ENCODE measurements around the gene TRDN.
"Not testable (repeated sequence)": the region's sequence is repeated elsewhere in the genome, so short reads cannot be mapped to it uniquely, and the experiment has no call there.

Gene TRDN

GRCh38 chr6:123480986-123481385, 155.8 kb downstream of the TRDN start:
- no peak for TF ChIP-seq CTCF (IDR thresholded peaks at IDR 0.05; ENCODE audit: insufficient read depth, low read depth, low read length, missing control alignments)
- DNase-seq (ENCODE audit: low read depth) = no peak
- H3K4me3 ChIP-seq (ENCODE audit: low read depth, low read length) = no peak overlapping the region

- DNase-seq (ENCODE audit: low read depth); H3K4me3 ChIP-seq (ENCODE audit: low read depth, low read length): not testable (repeated sequence)
Observed at GRCh38 chr6:123472025-123472702, 164.6 kb downstream of the TRDN start.

- DNase-seq (ENCODE audit: low read depth) = no peak
- no peak overlapping the region for H3K4me3 ChIP-seq (ENCODE audit: low read depth, low read length)
- no peak for TF ChIP-seq CTCF (IDR thresholded peaks at IDR 0.05; ENCODE audit: insufficient read depth, low read depth, low read length, missing control alignments)
Observed at GRCh38 chr6:123467392-123467791, 169.4 kb downstream of the TRDN start.

- no peak for TF ChIP-seq CTCF (IDR thresholded peaks at IDR 0.05; ENCODE audit: insufficient read depth, low read depth, low read length, missing control alignments)
- DNase-seq (ENCODE audit: low read depth) = no peak
Observed at GRCh38 chr6:123462152-123462551, 174.6 kb downstream of the TRDN start.

GRCh38 chr6:123458218-123458617, 178.5 kb downstream of the TRDN start:
- DNase-seq (ENCODE audit: low read depth) = no peak
- H3K4me3 ChIP-seq (ENCODE audit: low read depth, low read length) = no peak overlapping the region
- no peak for TF ChIP-seq CTCF (IDR thresholded peaks at IDR 0.05; ENCODE audit: insufficient read depth, low read depth, low read length, missing control alignments)

More at GRCh38 chr6:123462152-123462551, 174.6 kb downstream of the TRDN start:
- no peak overlapping the region for H3K4me3 ChIP-seq (ENCODE audit: low read depth, low read length)

GRCh38 chr6:123456836-123457235, 179.9 kb downstream of the TRDN start:
- no peak for DNase-seq (ENCODE audit: low read depth)
- no peak overlapping the region for H3K4me3 ChIP-seq (ENCODE audit: low read depth, low read length)
- no peak for TF ChIP-seq CTCF (IDR thresholded peaks at IDR 0.05; ENCODE audit: insufficient read depth, low read depth, low read length, missing control alignments)

- TF ChIP-seq CTCF (IDR thresholded peaks at IDR 0.05; ENCODE audit: insufficient read depth, low read depth, low read length, missing control alignments) = no peak
Observed at GRCh38 chr6:123454448-123454847, 182.3 kb downstream of the TRDN start.

GRCh38 chr6:123453071-123453470, 183.7 kb downstream of the TRDN start:
- DNase-seq (ENCODE audit: low read depth); H3K4me3 ChIP-seq (ENCODE audit: low read depth, low read length): not testable (repeated sequence)

More at GRCh38 chr6:123454448-123454847, 182.3 kb downstream of the TRDN start:
- no peak overlapping the region for H3K4me3 ChIP-seq (ENCODE audit: low read depth, low read length)
- no peak for DNase-seq (ENCODE audit: low read depth)
